ENCODE results near the gene PGBD5. TPM values are rescaled to one million over a fixed set of nuclear protein-coding genes. Genes with fewer than 3 reads are reported as not detected.

PGBD5 gene
- polyA plus RNA-seq, 1 donor (not counting 4 experiments of a cell fraction or from before 2014, with no cell fraction given), result 0.28 TPM

GRCh38 chr1:230377851-230378250 lies 48.3 kb downstream of the PGBD5 start:
- H3K4me3 ChIP-seq (ENCODE audit: control insufficient read depth in 2 of 3, extremely low read depth in 1 of 3, insufficient read depth in 2 of 3, low read depth in 1 of 3, low read length in 3 of 3), result no peak overlapping the region
- no peaks in the 10 kb centered on the region for H3K9me1 ChIP-seq (ENCODE audit: control insufficient read depth, extremely low read depth, insufficient read depth, low read length)
- no peak for TF ChIP-seq EZH2 (IDR thresholded peaks at IDR 0.05; ENCODE audit: low read length)
- no peak for TF ChIP-seq CTCF (optimal IDR thresholded peaks at IDR 0.05 in 1 of 3, IDR thresholded peaks at IDR 0.05 in 1 of 3, conservative IDR thresholded peaks at IDR 0.05 in 1 of 3; ENCODE audit: extremely low read depth in 1 of 3, insufficient read depth in 2 of 3, low read length in 3 of 3)
- dilution Hi-C loops (cut with MboI; ENCODE audit: extremely low pct_ligation_motif_present, low sequenced_read_pairs), result no loop called here
- no peaks in the 10 kb centered on the region for H3K36me3 ChIP-seq (ENCODE audit: control insufficient read depth in 2 of 2, extremely low read depth in 1 of 2, insufficient read depth in 2 of 2, low read length in 2 of 2)
- H3K79me2 ChIP-seq (ENCODE audit: control insufficient read depth, insufficient read depth, low read length), result no peaks in the 10 kb centered on the region
- no peak overlapping the region for H2AFZ ChIP-seq (ENCODE audit: control insufficient read depth, low read length)
- H4K20me1 ChIP-seq (ENCODE audit: control insufficient read depth, extremely low read depth, insufficient read depth, low read length), result no peaks in the 10 kb centered on the region
- H3K9ac ChIP-seq (ENCODE audit: control insufficient read depth, extremely low read depth, insufficient read depth, low read length), result no peak overlapping the region
- peaks cover 10% of the 10 kb centered on the region for H3K27me3 ChIP-seq (ENCODE audit: control insufficient read depth, extremely low read depth, insufficient read depth, low read length)
- H3K4me1 ChIP-seq (ENCODE audit: control insufficient read depth, extremely low read depth, insufficient read depth, low read length), result no peaks in the 10 kb centered on the region
- DNase-seq (ENCODE audit: low read depth, low spot score) (no peak), FAIRE-seq (no peak)
- no peak overlapping the region for H3K27ac ChIP-seq (ENCODE audit: control insufficient read depth, insufficient read depth, low read length)
- no peak overlapping the region for H3K4me2 ChIP-seq (ENCODE audit: control insufficient read depth, extremely low read depth, insufficient read depth, low read depth, low read length)
- H3K9me3 ChIP-seq (ENCODE audit: control insufficient read depth, low read depth, low read length), result peaks cover 6% of the 10 kb centered on the region

- no peak for FAIRE-seq
- Histone ChIP-seq H3K9me1 (ENCODE audit: control insufficient read depth, extremely low read depth, insufficient read depth, low read length) (no peaks in the 10 kb centered on the region), H4K20me1 (ENCODE audit: control insufficient read depth, extremely low read depth, insufficient read depth, low read length) (no peaks in the 10 kb centered on the region), H3K27ac (ENCODE audit: control insufficient read depth, insufficient read depth, low read length) (no peak overlapping the region), H3K4me3 (ENCODE audit: control insufficient read depth in 2 of 3, extremely low read depth in 1 of 3, insufficient read depth in 2 of 3, low read depth in 1 of 3, low read length in 3 of 3) (no peak overlapping the region), H3K36me3 (ENCODE audit: control insufficient read depth in 2 of 2, extremely low read depth in 1 of 2, insufficient read depth in 2 of 2, low read length in 2 of 2) (no peaks in the 10 kb centered on the region), H3K9ac (ENCODE audit: control insufficient read depth, extremely low read depth, insufficient read depth, low read length) (no peak overlapping the region), H3K79me2 (ENCODE audit: control insufficient read depth, insufficient read depth, low read length) (no peaks in the 10 kb centered on the region), H3K27me3 (ENCODE audit: control insufficient read depth, extremely low read depth, insufficient read depth, low read length) (peaks cover 13% of the 10 kb centered on the region), H3K4me2 (ENCODE audit: control insufficient read depth, extremely low read depth, insufficient read depth, low read depth, low read length) (no peak overlapping the region), H2AFZ (ENCODE audit: control insufficient read depth, low read length) (no peak overlapping the region), H3K4me1 (ENCODE audit: control insufficient read depth, extremely low read depth, insufficient read depth, low read length) (no peaks in the 10 kb centered on the region), H3K9me3 (ENCODE audit: control insufficient read depth, low read depth, low read length) (peaks cover 6% of the 10 kb centered on the region)
- no peak for DNase-seq (ENCODE audit: low read depth, low spot score)
- dilution Hi-C loops (cut with MboI; ENCODE audit: extremely low pct_ligation_motif_present, low sequenced_read_pairs), result no loop called here
- TF ChIP-seq CTCF (optimal IDR thresholded peaks at IDR 0.05 in 1 of 3, IDR thresholded peaks at IDR 0.05 in 1 of 3, conservative IDR thresholded peaks at IDR 0.05 in 1 of 3; ENCODE audit: extremely low read depth in 1 of 3, insufficient read depth in 2 of 3, low read length in 3 of 3) (no peak), EZH2 (IDR thresholded peaks at IDR 0.05; ENCODE audit: low read length) (no peak)
Measured at GRCh38 chr1:230377324-230377723, 48.8 kb downstream of the PGBD5 start.

All from keratinocyte (primary cell).